ENCODE data around the gene CALML3. TPM values are rescaled to one million over a fixed set of nuclear protein-coding genes. Genes with fewer than 3 reads are reported as not detected.

The CALML3 gene
- total and polyA plus RNA-seq, 2 of the 8 experiments (the other 6 are each of a cell fraction or from before 2014, with no cell fraction given): not detected

DNA sequence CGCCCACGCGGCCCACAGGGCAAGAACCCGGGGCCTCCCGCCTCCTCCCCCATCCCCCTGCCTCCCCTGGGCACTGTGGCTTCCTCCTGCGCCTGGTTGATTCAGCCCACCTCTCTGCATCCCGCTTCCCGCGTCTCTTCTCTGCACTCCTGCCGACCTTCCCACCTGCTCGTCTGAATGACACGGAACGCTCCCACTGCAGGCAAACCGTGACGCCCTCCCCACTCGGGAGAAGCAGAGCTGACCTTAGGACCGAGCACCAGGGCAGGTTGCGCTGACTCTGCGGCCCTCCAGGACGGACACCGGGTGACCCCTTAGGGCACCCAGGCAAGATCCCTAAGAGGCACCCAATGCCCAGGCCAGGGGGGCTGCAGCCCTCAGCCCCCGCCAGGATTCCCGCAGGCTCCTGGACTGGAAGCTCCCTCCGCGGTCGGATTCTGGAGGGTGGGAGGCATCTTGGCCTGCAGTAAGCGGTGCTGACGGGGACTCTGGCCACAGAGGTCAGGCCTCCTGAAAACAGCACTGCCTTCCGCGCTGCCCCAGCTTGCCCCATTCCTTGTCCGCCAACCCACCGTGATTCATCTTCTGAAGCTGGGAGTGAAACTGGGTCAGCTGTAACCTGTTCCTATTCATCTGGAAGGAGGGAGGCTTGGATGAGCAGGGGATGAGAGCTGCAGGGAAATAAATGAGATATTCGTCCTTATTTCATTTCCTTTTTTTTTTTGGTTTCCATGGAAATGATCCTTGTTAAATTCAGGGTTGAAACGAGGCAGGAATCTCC lies 990 bp downstream of the CALML3 start (continued):
- TF ChIP-seq EP300 (IDR thresholded peaks at IDR 0.05; ENCODE audit: borderline replicate concordance in 1 of 2, low read depth in 2 of 2, low read length in 2 of 2) (no peak), SUZ12 (IDR thresholded peaks at IDR 0.05; ENCODE audit: low read length) (no peak), CEBPB (IDR thresholded peaks at IDR 0.05; ENCODE audit: low read depth, low read length) (no peak), TEAD4 (IDR thresholded peaks at IDR 0.05; ENCODE audit: low read depth, low read length) (no peak)

All from H1 (cell line).